CMK (cell line): ENCODE measurements around the gene RBKS.

Source experiments
- DNase-seq: peaks from one replicate; pipeline ENCODE4 v3.0.0-alpha.2; 2010; ENCODE audit warnings: low read depth

RBKS gene

GRCh38 chr2:27830656-27831055 lies 59.5 kb downstream of the RBKS start:
- no peak for DNase-seq

- no peak for DNase-seq
Measured at GRCh38 chr2:27829791-27830190, 60.4 kb downstream of the RBKS start.

- DNase-seq, result no peak
Measured at GRCh38 chr2:27828305-27828704, 61.9 kb downstream of the RBKS start.

- no peak for DNase-seq
Measured at GRCh38 chr2:27824401-27824800, 65.8 kb downstream of the RBKS start.

GRCh38 chr2:27823569-27823968 lies 66.6 kb downstream of the RBKS start:
- DNase-seq, result no peak

- DNase-seq, result no peak
Measured at GRCh38 chr2:27823135-27823534, 67.1 kb downstream of the RBKS start.

GRCh38 chr2:27822049-27822448 lies 68.1 kb downstream of the RBKS start:
- DNase-seq, result no peak

GRCh38 chr2:27815860-27816438 lies 74.2 kb downstream of the RBKS start:
- no peak for DNase-seq

GRCh38 chr2:27814758-27815157 lies 75.4 kb downstream of the RBKS start:
- DNase-seq, result no peak

GRCh38 chr2:27811768-27812167 lies 78.4 kb downstream of the RBKS start:
- no peak for DNase-seq

- no peak for DNase-seq
Measured at GRCh38 chr2:27810455-27810854, 79.7 kb downstream of the RBKS start.

- DNase-seq, result no peak
Measured at GRCh38 chr2:27809761-27810241, 80.4 kb downstream of the RBKS start.

GRCh38 chr2:27808984-27809383 lies 81.2 kb downstream of the RBKS start:
- no peak for DNase-seq

GRCh38 chr2:27808418-27808817 lies 81.8 kb downstream of the RBKS start:
- DNase-seq, result no peak

- DNase-seq, result no peak
Measured at GRCh38 chr2:27807476-27807875, 82.7 kb downstream of the RBKS start.

- DNase-seq, result no peak
Measured at GRCh38 chr2:27806311-27807059, 83.7 kb downstream of the RBKS start.

- no peak for DNase-seq
Measured at GRCh38 chr2:27805180-27805579, 85.0 kb downstream of the RBKS start.

GRCh38 chr2:27804146-27804545 lies 86.0 kb downstream of the RBKS start:
- no peak for DNase-seq

GRCh38 chr2:27803046-27803445 lies 87.1 kb downstream of the RBKS start:
- DNase-seq, result no peak

GRCh38 chr2:27802547-27802946 lies 87.6 kb downstream of the RBKS start:
- DNase-seq, result no peak

GRCh38 chr2:27800856-27801255 lies 89.3 kb downstream of the RBKS start:
- no peak for DNase-seq

- no peak for DNase-seq
Measured at GRCh38 chr2:27799646-27800010, 90.6 kb downstream of the RBKS start.

- DNase-seq, result no peak
Measured at GRCh38 chr2:27798948-27799645, 91.1 kb downstream of the RBKS start.
